ENCODE data around the gene TUSC2.
A peak's percentile ranks its signal among the peaks of the same experiment; 100 is the strongest.

TUSC2 gene

DNA sequence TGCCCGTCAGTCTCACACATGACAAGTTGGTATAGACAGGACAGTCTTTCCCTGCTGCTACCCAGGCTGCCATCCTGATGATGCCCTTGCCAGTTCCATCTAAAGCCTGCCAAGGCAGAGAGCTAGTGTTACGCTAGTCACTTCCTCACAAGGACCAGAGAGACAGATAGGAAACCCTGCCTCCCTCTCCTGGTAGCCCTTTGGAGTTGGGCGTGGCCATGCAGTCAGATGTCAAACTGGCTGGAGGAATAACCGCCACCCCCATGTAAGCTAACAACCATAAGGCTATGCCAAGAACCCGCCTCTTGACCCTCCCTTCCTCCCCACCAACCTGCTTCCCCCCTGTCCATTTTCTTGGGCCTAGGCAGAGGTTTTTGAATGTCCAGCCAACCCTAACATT is 28.5 kb upstream of the TUSC2 start:
- Histone ChIP-seq H3K27ac (ENCODE audit: low read depth, low read length) (no peak overlapping the region), H3K79me2 (ENCODE audit: insufficient read depth, low read length) (peaks cover 30% of the 10 kb centered on the region), H4K20me1 (ENCODE audit: low read depth, low read length) (no peaks in the 10 kb centered on the region), H3K9ac (ENCODE audit: low read length) (peak overlapping the region; percentile 79; the same call in 1 of the 2 replicates), H3K27me3 (ENCODE audit: low read length) (no peaks in the 10 kb centered on the region), H3K9me3 (ENCODE audit: insufficient read depth, low read length) (no peaks in the 10 kb centered on the region), H3K4me2 (ENCODE audit: low read depth, low read length, poor library complexity, severe bottlenecking) (peak overlapping the region; percentile 74), H3F3A (ENCODE audit: insufficient read depth) (no peaks in the 10 kb centered on the region; the same call in 1 of the 2 replicates), H3K36me3 (ENCODE audit: low read length) (no peaks in the 10 kb centered on the region), H2AFZ (ENCODE audit: low read depth, low read length, severe bottlenecking) (no peak overlapping the region), H3K4me3 (ENCODE audit: insufficient read depth, low read length, poor library complexity, severe bottlenecking) (no peak overlapping the region), H3K9me2 (replicated peaks; ENCODE audit: insufficient read depth, low read length) (no peaks in the 10 kb centered on the region)
- TF ChIP-seq EZH2phosphoT487 (conservative IDR thresholded peaks at IDR 0.05; ENCODE audit: low read length): no peak

DNA sequence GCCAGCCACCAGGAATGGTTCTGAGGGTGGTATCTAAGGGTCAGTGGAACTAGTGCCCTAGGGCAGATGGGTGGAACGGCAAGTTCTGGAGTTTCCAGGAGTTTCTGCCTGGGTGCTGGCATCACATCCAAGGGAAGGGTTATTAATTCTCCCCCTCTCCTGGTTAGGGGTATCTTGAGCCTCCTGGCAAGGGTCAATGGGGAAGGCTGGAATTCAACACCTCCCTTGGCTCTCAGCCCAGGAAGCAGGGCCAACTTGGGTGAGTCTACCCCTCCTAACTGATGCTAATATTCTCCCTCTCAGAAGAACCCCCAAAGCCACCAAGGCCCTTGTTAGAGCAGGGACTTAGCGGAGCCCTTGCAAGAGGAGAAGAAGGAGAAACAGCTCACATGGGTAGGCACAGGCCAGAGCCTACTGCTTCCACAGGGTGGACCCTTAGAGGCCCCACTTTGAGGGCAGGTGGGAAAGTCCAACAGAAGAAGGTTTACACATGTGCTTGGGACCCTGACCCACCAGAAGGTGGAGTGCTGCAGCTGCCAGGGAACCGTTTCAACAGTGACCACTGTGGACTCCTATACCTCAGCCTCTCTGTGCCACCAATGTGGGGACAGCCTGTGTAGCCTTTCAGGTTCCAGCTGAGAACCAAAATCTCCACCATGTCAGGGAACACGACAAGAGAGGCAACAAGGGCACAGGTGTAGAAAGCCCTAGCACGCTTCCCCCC is 28.0 kb upstream of the TUSC2 start:
- H3K4me2 ChIP-seq (ENCODE audit: low read depth, low read length, poor library complexity, severe bottlenecking): peak overlapping the region; percentile 74
- no peaks in the 10 kb centered on the region for H3K27me3 ChIP-seq (ENCODE audit: low read length)
- no peaks in the 10 kb centered on the region for H3K9me3 ChIP-seq (ENCODE audit: insufficient read depth, low read length)
- H3F3A ChIP-seq (ENCODE audit: insufficient read depth): no peaks in the 10 kb centered on the region; the same call in 1 of the 2 replicates
- H2AFZ ChIP-seq (ENCODE audit: low read depth, low read length, severe bottlenecking): no peak overlapping the region
- peaks cover 35% of the 10 kb centered on the region for H3K79me2 ChIP-seq (ENCODE audit: insufficient read depth, low read length)
- peak overlapping the region; percentile 79; the same call in 1 of the 2 replicates for H3K9ac ChIP-seq (ENCODE audit: low read length)
- no peaks in the 10 kb centered on the region for H4K20me1 ChIP-seq (ENCODE audit: low read depth, low read length)
- no peaks in the 10 kb centered on the region for H3K9me2 ChIP-seq (replicated peaks; ENCODE audit: insufficient read depth, low read length)
- no peak overlapping the region for H3K27ac ChIP-seq (ENCODE audit: low read depth, low read length)
- no peak overlapping the region for H3K4me3 ChIP-seq (ENCODE audit: insufficient read depth, low read length, poor library complexity, severe bottlenecking)
- no peaks in the 10 kb centered on the region for H3K36me3 ChIP-seq (ENCODE audit: low read length)
- TF ChIP-seq EZH2phosphoT487 (conservative IDR thresholded peaks at IDR 0.05; ENCODE audit: low read length): no peak
- TF ChIP-seq, protein P1, sequence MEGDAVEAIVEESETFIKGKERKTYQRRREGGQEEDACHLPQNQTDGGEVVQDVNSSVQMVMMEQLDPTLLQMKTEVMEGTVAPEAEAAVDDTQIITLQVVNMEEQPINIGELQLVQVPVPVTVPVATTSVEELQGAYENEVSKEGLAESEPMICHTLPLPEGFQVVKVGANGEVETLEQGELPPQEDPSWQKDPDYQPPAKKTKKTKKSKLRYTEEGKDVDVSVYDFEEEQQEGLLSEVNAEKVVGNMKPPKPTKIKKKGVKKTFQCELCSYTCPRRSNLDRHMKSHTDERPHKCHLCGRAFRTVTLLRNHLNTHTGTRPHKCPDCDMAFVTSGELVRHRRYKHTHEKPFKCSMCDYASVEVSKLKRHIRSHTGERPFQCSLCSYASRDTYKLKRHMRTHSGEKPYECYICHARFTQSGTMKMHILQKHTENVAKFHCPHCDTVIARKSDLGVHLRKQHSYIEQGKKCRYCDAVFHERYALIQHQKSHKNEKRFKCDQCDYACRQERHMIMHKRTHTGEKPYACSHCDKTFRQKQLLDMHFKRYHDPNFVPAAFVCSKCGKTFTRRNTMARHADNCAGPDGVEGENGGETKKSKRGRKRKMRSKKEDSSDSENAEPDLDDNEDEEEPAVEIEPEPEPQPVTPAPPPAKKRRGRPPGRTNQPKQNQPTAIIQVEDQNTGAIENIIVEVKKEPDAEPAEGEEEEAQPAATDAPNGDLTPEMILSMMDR (IDR thresholded peaks at IDR 0.05; ENCODE audit: insufficient read depth, low read length, poor library complexity, severe bottlenecking): no peak

DNA sequence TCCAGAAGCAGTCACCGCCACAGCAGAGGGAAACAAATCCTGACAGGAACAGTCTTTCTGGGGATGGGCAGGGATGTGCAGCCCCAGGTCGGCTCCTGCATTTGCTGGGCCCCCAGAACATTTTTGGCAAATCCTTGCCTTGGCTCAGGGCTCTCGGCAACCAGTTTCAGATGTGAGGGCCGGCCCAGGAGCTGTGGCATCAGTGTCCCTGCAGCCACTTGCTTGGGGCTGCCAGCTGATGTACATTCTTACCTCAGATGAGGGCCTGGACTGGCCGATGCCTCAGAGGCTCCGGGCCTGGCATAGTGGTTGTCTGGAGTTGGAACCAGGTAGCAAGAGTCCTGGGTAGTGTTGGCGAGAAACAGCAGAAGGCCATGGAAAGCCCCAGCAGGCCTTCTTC is 26.8 kb upstream of the TUSC2 start:
- Histone ChIP-seq H4K20me1 (ENCODE audit: low read depth, low read length) (no peaks in the 10 kb centered on the region), H3K9ac (ENCODE audit: low read length) (no peak overlapping the region), H2AFZ (ENCODE audit: low read depth, low read length, severe bottlenecking) (no peak overlapping the region)

More for the DNA sequence above, 26.8 kb upstream of the TUSC2 start:
- H3K9me3 ChIP-seq (ENCODE audit: insufficient read depth, low read length): no peaks in the 10 kb centered on the region
- no peak overlapping the region for H3K4me3 ChIP-seq (ENCODE audit: insufficient read depth, low read length, poor library complexity, severe bottlenecking)
- H3K27me3 ChIP-seq (ENCODE audit: low read length): no peaks in the 10 kb centered on the region
- no peaks in the 10 kb centered on the region for H3K9me2 ChIP-seq (replicated peaks; ENCODE audit: insufficient read depth, low read length)
- H3K27ac ChIP-seq (ENCODE audit: low read depth, low read length): no peak overlapping the region
- H3K79me2 ChIP-seq (ENCODE audit: insufficient read depth, low read length): peaks cover 40% of the 10 kb centered on the region
- no peak for TF ChIP-seq EZH2phosphoT487 (conservative IDR thresholded peaks at IDR 0.05; ENCODE audit: low read length)
- TF ChIP-seq, protein P1 (IDR thresholded peaks at IDR 0.05; ENCODE audit: insufficient read depth, low read length, poor library complexity, severe bottlenecking): no peak
- H3K4me2 ChIP-seq (ENCODE audit: low read depth, low read length, poor library complexity, severe bottlenecking): no peak overlapping the region
- no peaks in the 10 kb centered on the region; the same call in 1 of the 2 replicates for H3F3A ChIP-seq (ENCODE audit: insufficient read depth)
- H3K36me3 ChIP-seq (ENCODE audit: low read length): no peaks in the 10 kb centered on the region

Measured in SU-DHL-6 (cell line).